CD14-positive monocyte (primary cell): ENCODE results near the gene RFXANK. TPM values are rescaled to one million over a fixed set of nuclear protein-coding genes. Genes with fewer than 3 reads are reported as not detected.

Experiments
- DNase-seq, 3 donors: peaks; one replicate each; pipeline ENCODE4 v3.0.0-alpha.2; 2011 to 2022
- H2AFZ ChIP-seq: 2 replicates; pipeline ENCODE4 v1.6.0; 2012; ENCODE audit warnings: mild to moderate bottlenecking, low read depth, low read length, inconsistent platforms; ENCODE audit not compliant: insufficient read depth, poor library complexity, severe bottlenecking
- H3K27ac ChIP-seq, 2 donors: 1 replicate in 1 of 2; 2 replicates in 1 of 2; pipeline ENCODE4 v1.5.1; 2012 to 2013; ENCODE audit warnings: low read length in 2 of 2, control low read depth in 1 of 2, inconsistent platforms in 1 of 2, low read depth in 1 of 2, mild to moderate bottlenecking in 1 of 2
- H3K27me3 ChIP-seq, 2 donors: one replicate each; pipeline versions ENCODE4 v1.6.0 to v1.6.1; 2011 to 2013; ENCODE audit warnings: low read length in 2 of 2; ENCODE audit not compliant: control insufficient read depth in 2 of 2, insufficient read depth in 2 of 2
- H3K36me3 ChIP-seq, 2 donors: replicated peaks in 1 of 2; 1 replicate in 1 of 2; 2 replicates in 1 of 2; pipeline versions ENCODE4 v1.5.1 to v1.6.1; 2012 to 2013; ENCODE audit warnings: low read length in 2 of 2, control low read depth in 1 of 2, inconsistent platforms in 1 of 2, mild to moderate bottlenecking in 1 of 2; ENCODE audit not compliant: insufficient read depth in 2 of 2, control insufficient read depth in 1 of 2
- H3K4me1 ChIP-seq, 2 donors: 1 replicate in 1 of 2; 2 replicates in 1 of 2; pipeline versions ENCODE4 v1.5.1 to v1.6.1; 2012 to 2013; ENCODE audit warnings: low read length in 2 of 2, control low read depth in 1 of 2, inconsistent platforms in 1 of 2, mild to moderate bottlenecking in 1 of 2, moderate library complexity in 1 of 2; ENCODE audit not compliant: insufficient read depth in 2 of 2, control insufficient read depth in 1 of 2
- H3K4me2 ChIP-seq: replicated peaks from 2 replicates; pipeline ENCODE3; 2012; ENCODE audit warnings: low read length, moderate library complexity, mild to moderate bottlenecking; ENCODE audit not compliant: poor library complexity, severe bottlenecking; ENCODE audit errors: extremely low read depth
- H3K4me3 ChIP-seq, 3 experiments: fragments of 200-600 bp in 1 of 3; sonication (generic) in 1 of 3; replicated peaks in 1 of 3; 1 replicate in 2 of 3; 2 replicates in 1 of 3; pipeline ENCODE4 v1.5.1; 2011 to 2013; ENCODE audit warnings: low read length in 3 of 3, mild to moderate bottlenecking in 3 of 3, control low read depth in 2 of 3, low read depth in 2 of 3, inconsistent platforms in 1 of 3, moderate library complexity in 1 of 3
- H3K79me2 ChIP-seq: 2 replicates; pipeline ENCODE4 v1.6.0; 2012; ENCODE audit warnings: mild to moderate bottlenecking, control low read depth, inconsistent platforms, low read length, moderate library complexity; ENCODE audit not compliant: insufficient read depth
- H3K9ac ChIP-seq: 2 replicates; pipeline ENCODE4 v1.6.0; 2017; ENCODE audit warnings: low read length, mild to moderate bottlenecking; ENCODE audit not compliant: insufficient read depth, poor library complexity, severe bottlenecking
- H3K9me3 ChIP-seq, 2 donors: replicated peaks in 1 of 2; 1 replicate in 1 of 2; 2 replicates in 1 of 2; pipeline versions ENCODE4 v1.5.1 to v1.6.1; 2012 to 2013; ENCODE audit warnings: low read length in 2 of 2, control low read depth in 1 of 2; ENCODE audit not compliant: control insufficient read depth in 1 of 2, insufficient read depth in 1 of 2
- H4K20me1 ChIP-seq: 2 replicates; pipeline ENCODE4 v1.6.0; 2012; ENCODE audit warnings: mild to moderate bottlenecking, low read length, control low read depth, moderate library complexity; ENCODE audit not compliant: insufficient read depth
- H3K27ac Mint-ChIP-seq, 7 donors: one replicate each; pipeline ENCODE4 v1.8.0; 2020; ENCODE audit warnings: mild to moderate bottlenecking in 7 of 7, mixed read lengths in 7 of 7, moderate library complexity in 6 of 7, inconsistent platforms in 2 of 7
- H3K27me3 Mint-ChIP-seq, 3 donors: one replicate each; pipeline ENCODE4 v1.8.0; 2021 to 2022; ENCODE audit warnings: low read depth in 3 of 3, mild to moderate bottlenecking in 3 of 3, mixed read lengths in 3 of 3, moderate library complexity in 3 of 3, inconsistent platforms in 1 of 3
- H3K36me3 Mint-ChIP-seq, 2 donors: one replicate each; pipeline ENCODE4 v1.8.0; 2020; ENCODE audit warnings: mixed read lengths in 2 of 2, inconsistent platforms in 1 of 2, mild to moderate bottlenecking in 1 of 2
- H3K4me1 Mint-ChIP-seq: one replicate; pipeline ENCODE4 v1.8.0; 2020; ENCODE audit warnings: mild to moderate bottlenecking, mixed read lengths
- H3K4me3 Mint-ChIP-seq, 2 donors: one replicate each; pipeline ENCODE4 v1.8.0; 2020; ENCODE audit warnings: mild to moderate bottlenecking in 2 of 2, mixed read lengths in 2 of 2, moderate library complexity in 1 of 2
- H3K9me3 Mint-ChIP-seq, 7 donors: one replicate each; pipeline ENCODE4 v1.8.0; 2020 to 2022; ENCODE audit warnings: mixed read lengths in 7 of 7, mild to moderate bottlenecking in 6 of 7, moderate library complexity in 6 of 7, inconsistent platforms in 2 of 7
- CTCF ChIP-seq: fragments of 200-600 bp; IDR thresholded peaks from one replicate; pipeline ENCODE4 v1.8.0; 2022; ENCODE audit warnings: antibody characterized with exemption, mild to moderate bottlenecking
- WGBS: methylation state at CpG from one replicate; pipeline ENCODE4 v1.1.5; 2013; ENCODE audit warnings: missing lambda C conversion rate; ENCODE audit not compliant: insufficient coverage; 5-methylcytosine and 5-hydroxymethylcytosine counted together
- intact Hi-C, 2 donors: fragments of 100-400 bp; cut with micrococcal nuclease; formaldehyde crosslinking; loops; one replicate each; pipeline versions ENCODE4 v1.15.0 to v1.15.1; 2023
- polyA plus RNA-seq, 3 donors: library from polyadenylated mRNA; depleted of rRNA in 1 of 3; unstranded in 2 of 3; stranded (reverse) in 1 of 3; fragments of 300-500 nt in 2 of 3; fragments of >200 nt in 1 of 3; fragmentation: Illumina TruSeq in 2 of 3; gene quantifications; 1 replicate in 2 of 3; 2 replicates in 1 of 3; pipeline ENCODE4 v1.2.3, GENCODE V29; 2012 to 2021

RFXANK gene
- polyA plus RNA-seq, 3 donors = 62.2 to 98.2 (median 66.6) TPM

GRCh38 chr19:19213426-19214158, 21.5 kb downstream of the RFXANK start:
- no peaks in the 10 kb centered on the region for H3K36me3 Mint-ChIP-seq
- peaks cover 52 to 72% (median 59%) of the 10 kb centered on the region in 3 donors for H3K27me3 Mint-ChIP-seq
- DNase-seq = no peak
- Histone ChIP-seq H4K20me1 (no peaks in the 10 kb centered on the region), H3K9me3 (peaks cover 2 to 4% of the 10 kb centered on the region in 2 donors), H3K4me3 (no peak overlapping the region), H3K4me1 (no peaks in the 10 kb centered on the region), H3K27ac (no peak overlapping the region), H3K27me3 (peaks cover 5 to 36% of the 10 kb centered on the region in 2 donors), H2AFZ (no peak overlapping the region), H3K4me2 (no peak overlapping the region), H3K79me2 (no peaks in the 10 kb centered on the region), H3K9ac (no peak overlapping the region), H3K36me3 (no peaks in the 10 kb centered on the region)
- H3K9me3 Mint-ChIP-seq = peaks cover 0 to 10% (median 5%) of the 10 kb centered on the region in 7 donors
- intact Hi-C loops = no loop called here
- WGBS = 48% methylated on average over 16 of the region's 21 CpGs
- H3K27ac Mint-ChIP-seq = no peak overlapping the region
- TF ChIP-seq CTCF = no peak
- H3K4me3 Mint-ChIP-seq = peak overlapping the region in 1 of 2 donors; percentile 52
- H3K4me1 Mint-ChIP-seq = no peaks in the 10 kb centered on the region

- Histone ChIP-seq H3K27ac (no peak overlapping the region), H3K79me2 (no peaks in the 10 kb centered on the region), H3K27me3 (peaks cover 5 to 36% of the 10 kb centered on the region in 2 donors), H3K9me3 (peaks cover 2 to 4% of the 10 kb centered on the region in 2 donors), H3K4me3 (no peak overlapping the region), H2AFZ (no peak overlapping the region), H3K36me3 (no peaks in the 10 kb centered on the region), H3K4me2 (no peak overlapping the region), H3K9ac (no peak overlapping the region), H4K20me1 (no peaks in the 10 kb centered on the region), H3K4me1 (no peaks in the 10 kb centered on the region)
- DNase-seq = no peak
- Mint-ChIP-seq H3K36me3 (no peaks in the 10 kb centered on the region), H3K4me1 (no peaks in the 10 kb centered on the region), H3K4me3 (peak overlapping the region in 1 of 2 donors; percentile 52), H3K27me3 (peaks cover 53 to 71% (median 59%) of the 10 kb centered on the region in 3 donors), H3K27ac (no peak overlapping the region), H3K9me3 (peaks cover 0 to 10% (median 5%) of the 10 kb centered on the region in 7 donors)
- TF ChIP-seq CTCF = no peak
- intact Hi-C loops = no loop called here
- 13% methylated on average over 3 of the region's 5 CpGs for WGBS
Measured at GRCh38 chr19:19214159-19214490, 22.1 kb downstream of the RFXANK start.
